Testis (tissue), 2 donors: ENCODE measurements around the gene RTL5.

ENCODE experiments used
- POLR2A ChIP-seq: fragments of 450-650 bp; IDR thresholded peaks from one replicate; pipeline ENCODE4 v1.6.1; 2017; ENCODE audit warnings: antibody characterized with exemption, mild to moderate bottlenecking, moderate library complexity
- TF ChIP-seq, protein P1 (sequence below), 3 experiments: fragments of 450-650 bp in 2 of 3; fragments of 200-600 bp in 1 of 3; sonication (generic) in 1 of 3; IDR thresholded peaks; one replicate each; pipeline ENCODE4 v1.5.1; 2016 to 2019; ENCODE audit warnings: antibody characterized with exemption in 3 of 3, mild to moderate bottlenecking in 2 of 3, moderate library complexity in 1 of 3

DNA sequence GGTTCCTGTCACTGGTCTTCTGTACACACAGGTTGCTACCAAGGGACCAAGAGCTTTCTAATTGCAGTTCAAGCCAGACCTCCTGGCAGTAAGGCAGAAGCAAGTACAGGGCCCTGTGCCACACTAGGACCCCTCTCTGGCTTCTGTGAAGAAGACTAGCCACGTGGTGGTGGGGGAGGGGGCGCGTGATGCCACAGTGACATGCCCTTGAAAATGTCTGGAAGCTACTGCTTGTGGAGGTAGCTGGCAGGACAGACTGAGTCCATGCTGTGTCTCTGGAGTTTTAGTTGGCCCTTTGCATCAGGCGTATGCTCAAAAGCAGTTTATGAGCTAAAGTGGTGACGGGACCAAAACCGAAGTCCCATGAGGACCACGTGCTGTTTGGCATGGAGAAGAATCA, 50.9 kb downstream of the RTL5 start:
- TF ChIP-seq POLR2A: no peak
- TF ChIP-seq, protein P1, sequence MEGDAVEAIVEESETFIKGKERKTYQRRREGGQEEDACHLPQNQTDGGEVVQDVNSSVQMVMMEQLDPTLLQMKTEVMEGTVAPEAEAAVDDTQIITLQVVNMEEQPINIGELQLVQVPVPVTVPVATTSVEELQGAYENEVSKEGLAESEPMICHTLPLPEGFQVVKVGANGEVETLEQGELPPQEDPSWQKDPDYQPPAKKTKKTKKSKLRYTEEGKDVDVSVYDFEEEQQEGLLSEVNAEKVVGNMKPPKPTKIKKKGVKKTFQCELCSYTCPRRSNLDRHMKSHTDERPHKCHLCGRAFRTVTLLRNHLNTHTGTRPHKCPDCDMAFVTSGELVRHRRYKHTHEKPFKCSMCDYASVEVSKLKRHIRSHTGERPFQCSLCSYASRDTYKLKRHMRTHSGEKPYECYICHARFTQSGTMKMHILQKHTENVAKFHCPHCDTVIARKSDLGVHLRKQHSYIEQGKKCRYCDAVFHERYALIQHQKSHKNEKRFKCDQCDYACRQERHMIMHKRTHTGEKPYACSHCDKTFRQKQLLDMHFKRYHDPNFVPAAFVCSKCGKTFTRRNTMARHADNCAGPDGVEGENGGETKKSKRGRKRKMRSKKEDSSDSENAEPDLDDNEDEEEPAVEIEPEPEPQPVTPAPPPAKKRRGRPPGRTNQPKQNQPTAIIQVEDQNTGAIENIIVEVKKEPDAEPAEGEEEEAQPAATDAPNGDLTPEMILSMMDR (IDR thresholded peaks at IDR 0.05): no peak
